HG03196 (cell line): ENCODE data around the gene ENPP1.

Experiments
- ATAC-seq: cut with Tn5 transposase; IDR thresholded peaks from one replicate; pipeline ENCODE4 v1.9.1; 2021; ENCODE audit not compliant: unreplicated experiment

Gene ENPP1

DNA sequence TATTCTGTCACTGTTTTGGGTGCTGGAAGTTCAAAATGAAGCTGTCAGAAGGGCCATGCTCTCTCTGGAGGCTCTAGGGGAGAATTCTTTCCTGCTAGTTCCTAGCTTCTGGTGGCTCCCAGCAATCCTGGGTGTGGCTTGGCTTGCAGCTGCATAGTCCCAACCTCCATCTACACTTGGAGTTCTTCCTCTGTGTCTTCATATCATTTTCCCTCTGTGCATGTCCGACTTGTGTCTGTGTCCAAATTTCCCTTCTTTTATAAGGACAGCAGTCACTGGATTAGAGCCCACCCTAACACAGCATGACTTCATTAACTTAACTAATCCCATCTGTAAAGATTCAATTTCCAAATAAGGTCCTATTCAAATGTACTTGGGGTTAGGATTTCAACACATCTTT, 23.3 kb upstream of the ENPP1 start:
- ATAC-seq, result no peak

GRCh38 chr6:131787079-131787478, 20.7 kb upstream of the ENPP1 start:
- no peak for ATAC-seq

DNA sequence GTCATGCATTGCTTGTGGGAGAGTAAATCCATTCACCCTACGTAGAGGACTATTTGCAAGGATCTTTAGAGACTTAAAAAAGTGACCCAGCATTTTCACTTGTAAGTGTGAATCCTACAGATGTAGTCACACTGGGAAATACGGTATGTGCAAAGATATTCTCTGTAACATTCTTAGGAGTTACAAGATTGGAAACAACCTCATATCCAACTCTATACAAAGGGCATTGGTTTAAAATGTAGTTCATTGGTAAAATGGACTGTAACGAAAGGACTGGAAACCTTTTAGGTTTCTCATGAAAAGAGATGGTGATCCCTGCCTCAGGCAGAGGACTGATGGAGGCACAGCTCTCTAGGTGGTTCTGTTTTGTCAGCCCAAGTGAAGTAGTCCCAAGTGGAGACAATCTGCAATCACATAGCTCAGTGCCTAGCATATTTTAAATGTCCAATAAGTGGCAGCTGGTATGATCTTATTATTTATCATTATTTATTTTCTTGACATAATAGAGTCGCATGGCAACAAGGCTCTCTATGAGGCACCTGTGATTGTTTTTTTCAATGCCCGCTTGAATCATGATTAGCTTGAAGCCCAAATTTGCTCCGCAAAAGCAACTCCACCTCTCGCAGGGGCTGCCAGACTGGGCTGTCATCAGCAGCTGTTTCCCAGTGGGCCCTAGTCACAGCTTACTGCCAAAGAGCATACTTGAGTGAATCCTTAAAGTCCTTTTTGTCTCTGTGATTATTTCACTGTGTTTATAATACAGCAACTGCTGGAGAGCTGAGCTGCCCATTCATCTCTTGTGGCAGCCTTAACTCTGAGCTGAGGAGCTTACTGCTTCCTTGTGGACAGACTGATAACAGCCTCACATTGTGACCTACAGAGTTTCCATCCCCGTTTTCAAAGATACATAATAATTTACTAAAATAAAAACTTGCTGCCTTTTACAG, 19.8 kb upstream of the ENPP1 start:
- ATAC-seq, result no peak

DNA sequence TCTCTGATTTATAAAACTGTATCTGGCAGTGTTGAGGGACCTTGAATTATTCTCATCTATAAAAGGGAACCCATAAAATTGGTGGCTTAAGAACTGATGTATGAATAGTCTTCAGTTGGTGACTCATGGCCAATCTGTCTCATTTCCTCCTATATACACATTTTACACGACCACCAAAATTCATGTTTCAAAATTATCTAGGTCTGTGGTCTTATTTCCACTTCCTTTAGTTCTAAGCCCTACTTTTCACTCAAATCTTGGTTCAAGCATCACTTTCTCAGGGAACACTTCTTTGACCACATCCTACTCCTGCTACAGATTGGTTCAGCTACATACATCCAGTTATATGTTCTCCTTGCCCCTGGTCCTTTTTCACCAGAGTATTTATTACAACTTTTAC, 18.6 kb upstream of the ENPP1 start:
- no peak for ATAC-seq

DNA sequence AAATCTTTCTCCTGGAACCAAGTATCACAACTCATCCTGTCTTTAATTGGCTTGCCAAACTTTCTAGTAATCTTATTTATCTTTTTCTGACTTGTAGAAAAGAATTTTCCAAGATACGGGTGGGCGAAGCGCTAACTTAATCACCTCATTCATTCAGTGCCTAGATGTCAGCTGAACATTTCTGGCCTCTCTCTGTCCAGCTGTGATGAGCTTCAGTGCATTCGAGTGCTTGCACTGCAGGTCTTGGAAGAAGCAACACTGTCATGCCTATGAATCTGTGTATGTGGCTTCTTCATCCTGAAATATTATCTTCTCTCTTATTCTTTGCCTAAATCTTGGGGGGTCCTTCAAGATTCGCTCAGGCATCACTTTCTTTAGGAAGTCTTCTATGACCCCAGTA, 16.3 kb upstream of the ENPP1 start:
- ATAC-seq, result no peak

DNA sequence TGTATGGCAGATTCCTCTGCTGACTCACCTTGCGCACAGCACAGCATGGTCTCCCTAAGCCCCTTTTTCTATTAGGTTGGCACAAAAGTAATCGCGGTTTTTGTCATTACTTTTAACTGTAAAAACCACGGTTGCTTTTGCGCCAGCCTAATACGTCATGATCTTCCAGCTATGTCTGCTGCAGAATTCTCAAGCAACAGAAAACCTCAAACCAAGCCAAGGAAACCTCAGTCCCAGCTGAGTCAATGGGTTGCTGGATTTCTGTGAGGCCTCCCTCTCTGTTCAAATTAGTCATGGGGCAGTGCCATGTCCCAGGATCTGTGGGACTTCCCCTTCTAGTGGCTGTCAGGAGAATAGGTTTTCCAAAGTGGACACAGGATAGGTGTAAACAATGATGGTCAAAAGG, 15.7 kb upstream of the ENPP1 start:
- ATAC-seq, result no peak

DNA sequence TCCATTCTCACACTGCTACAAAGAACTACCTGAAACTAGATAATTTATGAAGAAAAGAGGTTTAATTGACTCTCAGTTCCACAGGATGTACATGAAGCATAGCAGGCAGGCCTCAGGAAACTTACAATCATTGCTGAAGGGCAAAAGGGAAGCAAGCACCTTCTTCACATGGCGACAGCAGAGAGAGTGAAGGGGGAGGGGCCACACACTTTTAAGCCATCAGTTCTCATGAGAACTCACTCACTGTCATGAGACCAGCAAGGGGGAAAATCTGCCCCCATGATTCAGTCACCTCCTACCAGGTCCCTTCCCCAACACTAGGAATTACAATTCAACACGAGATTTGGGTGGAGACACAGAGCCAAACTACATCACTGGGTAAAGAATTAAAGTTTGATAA, 12.5 kb upstream of the ENPP1 start:
- ATAC-seq, result no peak

DNA sequence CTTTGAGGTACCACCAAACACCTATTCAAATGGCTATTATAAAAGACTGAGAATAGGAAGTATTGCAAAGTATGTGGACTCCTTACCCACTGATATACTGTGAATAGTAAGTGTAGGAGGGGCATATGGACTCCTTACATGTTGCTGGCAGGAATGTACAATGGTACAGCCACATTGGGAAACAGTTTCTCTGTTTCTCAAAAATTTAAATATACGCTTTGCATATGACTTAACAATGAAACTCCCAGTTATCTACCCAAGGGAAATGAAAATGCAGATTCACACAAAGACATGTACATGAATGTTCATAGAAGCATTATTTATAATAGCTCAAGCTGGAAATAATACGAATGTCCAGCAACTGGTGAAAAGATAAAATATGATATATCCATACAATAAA, 5.5 kb upstream of the ENPP1 start:
- ATAC-seq, result no peak

DNA sequence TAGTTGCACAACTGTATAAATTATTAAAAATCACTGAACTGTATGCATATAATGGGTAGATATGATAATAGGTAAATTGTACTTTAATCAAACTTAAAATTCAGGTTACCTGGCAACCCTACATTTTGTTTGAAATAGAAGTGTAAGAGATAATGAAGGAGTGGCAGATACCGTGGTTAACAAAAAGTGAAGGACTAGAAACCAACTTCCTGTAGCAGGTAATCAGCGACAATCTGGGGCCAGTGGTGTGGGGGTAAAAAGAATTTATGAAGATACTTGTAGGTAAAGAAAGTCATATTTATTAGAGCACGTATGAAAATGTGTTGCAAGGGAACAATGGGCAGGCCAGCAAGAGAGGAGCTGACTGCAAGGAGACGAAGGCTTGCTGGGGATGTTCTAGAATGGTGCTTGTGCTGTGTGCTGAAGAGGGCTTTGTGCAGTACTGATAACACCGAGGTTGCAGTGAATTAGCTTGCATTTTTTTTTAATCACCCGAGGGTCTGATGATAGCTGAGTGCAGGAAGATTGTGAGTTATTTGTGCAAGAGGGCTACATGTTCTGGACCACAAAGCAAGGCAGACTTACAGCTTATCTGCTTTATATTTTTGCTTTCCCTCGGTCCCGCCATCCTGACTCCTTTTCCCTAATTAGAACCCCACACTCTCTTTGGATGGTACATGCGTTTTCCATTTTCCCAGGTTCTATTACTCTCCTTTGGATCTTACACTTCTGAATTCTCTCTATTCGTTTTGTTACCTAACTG, 4.6 kb upstream of the ENPP1 start:
- no peak for ATAC-seq

DNA sequence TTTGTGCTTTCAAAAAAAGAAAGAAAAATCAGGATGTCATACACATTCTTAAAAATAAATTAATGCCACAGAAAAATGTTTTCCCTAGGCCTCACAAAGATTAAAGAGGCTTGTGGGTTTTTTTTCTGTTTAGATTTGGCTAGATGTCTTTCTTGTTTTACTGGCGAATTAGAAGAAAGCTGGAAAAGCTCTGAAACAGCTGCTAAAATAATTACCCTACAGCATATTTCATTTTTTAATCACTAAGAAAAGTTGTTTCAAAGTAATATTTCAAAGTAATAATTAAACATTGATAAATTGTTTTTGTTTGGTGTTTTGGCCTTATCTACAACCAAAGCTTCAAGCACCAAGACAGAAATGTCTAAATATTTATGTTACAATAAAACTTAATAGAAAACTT, 3.7 kb upstream of the ENPP1 start:
- ATAC-seq, result no peak

GRCh38 chr6:131807321-131807643, 538 bp upstream of the ENPP1 start:
- no peak for ATAC-seq

DNA sequence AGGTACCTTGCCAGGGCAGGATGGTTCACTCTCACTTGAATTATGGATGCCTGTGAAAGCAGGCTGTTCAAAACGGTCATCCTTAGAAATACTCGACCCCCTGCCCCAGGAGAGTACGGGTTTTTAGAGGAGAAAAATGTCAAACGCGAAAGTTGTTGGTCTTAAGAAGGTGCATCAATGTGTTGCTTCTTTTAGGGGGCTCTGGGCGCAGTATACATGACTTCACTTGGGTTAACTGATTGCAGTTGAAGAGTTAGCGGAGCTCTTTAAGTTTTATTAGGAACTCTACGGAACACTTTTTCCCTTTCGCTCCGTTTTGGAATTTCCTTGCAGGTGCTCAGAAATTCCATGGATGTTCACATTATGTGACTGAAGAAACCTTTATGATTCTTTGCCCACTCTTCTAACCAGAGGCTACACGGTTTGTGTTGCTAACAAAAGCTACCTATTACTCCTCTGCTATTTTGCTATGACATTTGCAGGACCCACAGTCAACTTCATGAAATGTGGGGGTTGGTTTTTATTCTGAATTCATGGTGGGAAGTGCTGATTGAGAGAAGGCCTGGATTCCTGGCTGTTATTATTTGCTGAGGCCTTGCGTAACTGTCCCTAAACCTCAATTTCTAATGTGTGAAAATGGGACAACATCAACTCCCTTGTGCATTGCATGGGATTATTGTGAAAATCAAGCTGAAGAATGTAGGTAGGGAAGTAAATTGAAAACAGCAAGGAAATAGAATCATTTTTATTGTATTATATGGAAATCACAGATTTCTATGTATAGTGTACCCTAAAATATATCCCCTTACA, 845 bp downstream of the ENPP1 start:
- no peak for ATAC-seq

DNA sequence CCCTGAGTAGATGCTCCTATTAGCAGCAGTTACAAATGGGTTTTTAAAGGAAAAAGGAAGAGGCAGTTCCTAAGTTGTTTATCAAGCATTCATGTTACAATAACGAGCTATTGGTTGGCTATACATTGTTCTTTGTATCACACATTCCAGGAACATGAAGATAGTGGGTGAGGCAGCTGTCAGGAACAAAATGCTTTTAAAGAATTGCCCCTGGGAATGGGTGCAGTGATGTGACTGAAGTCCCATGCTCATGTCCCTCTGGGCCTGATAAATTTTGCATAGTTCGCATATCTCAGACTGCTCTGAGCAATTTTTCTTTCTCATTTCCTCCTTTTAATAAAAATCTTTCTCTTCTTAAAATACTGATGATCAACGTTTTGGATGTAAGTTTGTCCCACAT, 3.7 kb downstream of the ENPP1 start:
- no peak for ATAC-seq

- ATAC-seq, result no peak
Observed at GRCh38 chr6:131813991-131814390, 6.2 kb downstream of the ENPP1 start.

- no peak for ATAC-seq
Observed at GRCh38 chr6:131816869-131817268, 9.0 kb downstream of the ENPP1 start.

- no peak for ATAC-seq
Observed at GRCh38 chr6:131819572-131820124, 11.8 kb downstream of the ENPP1 start.

DNA sequence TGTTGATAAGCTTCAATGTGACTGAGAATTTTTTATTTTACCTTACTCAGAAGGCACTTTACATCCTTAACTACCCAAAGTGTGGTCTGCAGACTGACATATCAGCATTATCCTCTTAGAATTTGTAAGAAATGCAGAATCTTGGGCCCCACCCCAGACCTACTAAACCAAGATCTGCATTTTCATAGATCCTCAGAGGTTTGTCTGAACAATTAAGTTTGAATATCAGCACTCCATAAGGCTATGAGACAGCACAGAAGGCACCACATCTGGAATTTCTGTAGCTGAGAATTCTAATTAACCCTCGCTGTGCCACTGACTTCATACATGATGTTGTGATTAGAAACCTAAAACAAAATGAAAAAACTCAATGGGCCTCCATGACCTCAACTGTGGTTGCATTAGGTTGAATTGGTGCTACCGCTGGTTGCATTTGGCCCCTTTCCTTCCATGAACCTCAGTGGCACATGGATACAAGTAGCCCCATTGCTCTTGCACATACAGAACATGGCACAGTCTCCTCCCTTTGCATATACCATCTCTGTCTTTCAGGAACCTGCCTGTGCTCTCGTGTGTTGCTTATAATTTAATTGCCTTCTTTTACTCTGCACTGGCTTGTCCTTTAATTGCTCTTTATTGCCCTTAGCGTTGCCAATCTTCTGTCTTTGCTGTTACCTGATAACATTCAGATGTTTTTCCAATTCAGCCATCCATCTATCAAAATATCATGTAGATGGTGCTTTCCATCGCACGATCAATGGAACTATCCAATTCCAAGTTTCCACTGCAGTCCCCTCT, 13.4 kb downstream of the ENPP1 start:
- no peak for ATAC-seq

GRCh38 chr6:131822119-131822518, 14.3 kb downstream of the ENPP1 start:
- ATAC-seq, result no peak

GRCh38 chr6:131823276-131823902, 15.6 kb downstream of the ENPP1 start:
- ATAC-seq, result no peak

DNA sequence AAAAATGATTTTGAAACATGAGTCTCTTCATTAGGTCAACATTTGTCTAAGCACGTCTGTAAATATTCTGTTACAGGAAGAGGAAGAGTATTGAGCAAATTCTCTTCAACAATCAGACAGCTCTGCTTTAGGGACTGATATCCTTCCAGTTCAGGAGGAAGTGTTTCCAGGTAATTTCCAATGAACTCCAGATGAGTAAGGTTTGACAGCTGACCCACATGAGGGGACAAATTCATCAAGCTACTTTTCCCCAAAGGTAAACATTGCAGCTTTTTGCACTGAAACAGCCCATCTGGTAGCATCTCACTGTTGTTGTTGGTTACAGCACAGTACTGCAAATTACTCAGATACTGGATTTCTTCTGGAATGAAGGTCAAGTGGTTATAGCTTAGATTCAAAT, 18.1 kb downstream of the ENPP1 start:
- no peak for ATAC-seq
